ENCODE measurements around the gene LMBRD1. TPM values are rescaled to one million over a fixed set of nuclear protein-coding genes. Genes with fewer than 3 reads are reported as not detected.

The LMBRD1 gene
- total and polyA plus RNA-seq, 2 of the 4 experiments (the other 2 are of a cell fraction): 3.9 to 8.7 TPM

DNA sequence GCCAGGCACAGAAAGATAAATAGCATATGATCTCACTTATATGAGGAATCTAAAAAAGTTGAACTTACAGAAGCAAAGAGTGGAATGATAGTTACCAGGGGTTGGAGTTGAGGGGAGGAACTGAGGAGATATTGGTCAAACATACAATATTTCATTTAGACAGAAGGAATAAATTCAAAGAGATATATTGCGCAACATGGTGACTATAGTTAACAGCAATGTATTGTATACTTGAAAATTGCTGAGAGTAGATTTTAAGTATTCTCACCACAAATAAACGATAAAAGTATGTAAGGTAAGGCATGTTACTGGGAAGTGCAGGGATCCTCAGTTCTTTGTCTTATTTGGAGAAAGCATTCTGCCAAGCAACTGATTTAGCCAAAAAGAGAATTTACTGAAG lies 171.9 kb downstream of the LMBRD1 start:
- CTCF ChIA-PET: no interaction called here
- H3K4ac ChIP-seq (ENCODE audit: low read depth, low read length): no peak overlapping the region
- H3K23ac ChIP-seq (ENCODE audit: low read depth, low read length): no peak overlapping the region
- dilution Hi-C loops (cut with HindIII; ENCODE audit: low sequenced_read_pairs, unreplicated experiment): no loop called here
- no peak overlapping the region for H2AK5ac ChIP-seq (ENCODE audit: low read depth, low read length)
- H3K9me3 ChIP-seq (ENCODE audit: control insufficient read depth, insufficient read depth, low read length): no peaks in the 10 kb centered on the region
- H3K9me1 ChIP-seq (ENCODE audit: insufficient read depth, low read length): no peaks in the 10 kb centered on the region
- intact Hi-C loops (cut with micrococcal nuclease): no loop called here
- no TSS peak for BruUV-seq (replicated peaks)
- H4K20me1 ChIP-seq (ENCODE audit: insufficient read depth, low read length): no peaks in the 10 kb centered on the region
- no peak overlapping the region for H3K9ac ChIP-seq (ENCODE audit: low read depth, low read length)
- H2BK15ac ChIP-seq (ENCODE audit: low read depth, low read length): no peak overlapping the region
- DNase-seq: no peak
- no peak overlapping the region for H4K8ac ChIP-seq (ENCODE audit: low read depth in 2 of 2, low read length in 2 of 2)
- H4K91ac ChIP-seq (ENCODE audit: insufficient read depth, low read depth, low read length): no peak overlapping the region
- H3K79me1 ChIP-seq (ENCODE audit: low read depth in 1 of 2, low read length in 2 of 2): no peaks in the 10 kb centered on the region
- no peak overlapping the region for H3K4me2 ChIP-seq (ENCODE audit: low read depth, low read length)
- POLR2A ChIA-PET (ENCODE audit: unreplicated experiment): no interaction called here
- no peak overlapping the region for H4K5ac ChIP-seq (ENCODE audit: low read depth, low read length)
- H2AK9ac ChIP-seq (replicated peaks; ENCODE audit: low read depth, low read length, poor library complexity): no peak overlapping the region
- H2AFZ ChIP-seq (replicated peaks; ENCODE audit: low read length, poor library complexity): no peak overlapping the region
- no peak overlapping the region for H3K27ac ChIP-seq (ENCODE audit: insufficient read depth, low read length)
- TF ChIP-seq CEBPB (IDR thresholded peaks at IDR 0.05; ENCODE audit: low read depth, low read length): peak; percentile 19; the same call in 1 of the 2 replicates
- no peak for TF ChIP-seq RAD21 (IDR thresholded peaks at IDR 0.05; ENCODE audit: low read length)
- no peak for TF ChIP-seq BHLHE40 (IDR thresholded peaks at IDR 0.05; ENCODE audit: low read depth, low read length)
- H3K4me1 ChIP-seq (ENCODE audit: control insufficient read depth, insufficient read depth, low read length): no peaks in the 10 kb centered on the region
- in situ Hi-C loops (cut with MboI; ENCODE audit: low sequenced_read_pairs): no loop called here
- no peaks in the 10 kb centered on the region for H3K36me3 ChIP-seq (ENCODE audit: control insufficient read depth, insufficient read depth, low read length)
- H3K4me3 ChIP-seq (ENCODE audit: insufficient read depth, low read depth, low read length): no peak overlapping the region
- H3K18ac ChIP-seq (ENCODE audit: low read depth, low read length): no peak overlapping the region
- H2BK5ac ChIP-seq (ENCODE audit: low read depth, low read length, poor library complexity, severe bottlenecking): no peak overlapping the region
- no peak for ATAC-seq (ENCODE audit: low read depth)
- H3K27me3 ChIP-seq (ENCODE audit: control insufficient read depth, insufficient read depth, low read length): no peaks in the 10 kb centered on the region
- no peak overlapping the region for H2BK120ac ChIP-seq (ENCODE audit: low read depth, low read length)
- H3K14ac ChIP-seq (replicated peaks; ENCODE audit: low read depth, low read length): no peak overlapping the region
- H2BK20ac ChIP-seq (ENCODE audit: low read depth, low read length): no peak overlapping the region
- WGBS, 2 experiments (ENCODE audit: extremely low coverage in 2 of 2, insufficient read length in 1 of 2): no CpG with 5 or more reads among the region's 2 CpGs
- no peak overlapping the region for H3K56ac ChIP-seq (ENCODE audit: extremely low read depth, insufficient read depth, low read length)

Other genes with a start within 250 kb of the LMBRD1 start
- gene COL19A1, start 69.5 kb upstream of the LMBRD1 start, total RNA-seq (2012; rRNA removed): under 0.01 TPM in 1 of 2 replicates, not detected in the other
- gene COL19A1, start 69.5 kb upstream of the LMBRD1 start, polyA plus RNA-seq (2012; rRNA removed): not detected in 2 replicates